Kidney epithelial cell (primary cell): ENCODE results near the gene FRMD3. TPM values are rescaled to one million over a fixed set of nuclear protein-coding genes. Genes with fewer than 3 reads are reported as not detected.

Experiments
- DNase-seq: peaks from one replicate; pipeline ENCODE4 v3.0.0-alpha.2; 2010; ENCODE audit warnings: low read depth
- H3K27me3 ChIP-seq: 2 replicates; pipeline ENCODE4 v1.6.0; 2011; ENCODE audit warnings: low read length; ENCODE audit not compliant: control insufficient read depth, insufficient read depth
- H3K36me3 ChIP-seq: 2 replicates; pipeline ENCODE4 v1.5.1; 2011; ENCODE audit warnings: low read length; ENCODE audit not compliant: control insufficient read depth, insufficient read depth
- H3K4me3 ChIP-seq: 2 replicates; pipeline ENCODE4 v1.5.1; 2011; ENCODE audit warnings: low read depth, mild to moderate bottlenecking, control low read depth, low read length
- CTCF ChIP-seq: IDR thresholded peaks from 2 replicates; pipeline ENCODE4 v1.5.1; 2011; ENCODE audit warnings: mild to moderate bottlenecking, moderate library complexity, low read length, control low read depth, inconsistent platforms; ENCODE audit not compliant: insufficient read depth, poor library complexity, severe bottlenecking
- total RNA-seq: library from RNA; depleted of rRNA; stranded (reverse); fragments of >200 nt; gene quantifications from 2 replicates; pipeline ENCODE4 v1.2.3, GENCODE V29; 2015

The FRMD3 gene
- total RNA-seq, 1 donor from 2014 or later: 5.2 TPM

GRCh38 chr9:83424831-83425230 lies 113.4 kb downstream of the FRMD3 start:
- H3K4me3 ChIP-seq: no peak overlapping the region
- H3K27me3 ChIP-seq: no peaks in the 10 kb centered on the region
- TF ChIP-seq CTCF: no peak
- no peaks in the 10 kb centered on the region for H3K36me3 ChIP-seq
- no peak for DNase-seq

- no peak for DNase-seq
- Histone ChIP-seq H3K36me3 (no peaks in the 10 kb centered on the region), H3K27me3 (no peaks in the 10 kb centered on the region), H3K4me3 (no peak overlapping the region)
- TF ChIP-seq CTCF: no peak
Measured at GRCh38 chr9:83423815-83424707, 114.1 kb downstream of the FRMD3 start.

- no peak for TF ChIP-seq CTCF
- Histone ChIP-seq H3K27me3 (no peaks in the 10 kb centered on the region), H3K4me3 (no peak overlapping the region), H3K36me3 (no peaks in the 10 kb centered on the region)
- DNase-seq: no peak
Measured at GRCh38 chr9:83422527-83422926, 115.7 kb downstream of the FRMD3 start.

GRCh38 chr9:83420486-83420885 lies 117.7 kb downstream of the FRMD3 start:
- TF ChIP-seq CTCF: no peak
- DNase-seq: no peak
- no peak overlapping the region for H3K4me3 ChIP-seq
- H3K27me3 ChIP-seq: no peaks in the 10 kb centered on the region
- H3K36me3 ChIP-seq: no peaks in the 10 kb centered on the region

- no peaks in the 10 kb centered on the region for H3K36me3 ChIP-seq
- no peak for DNase-seq
- no peaks in the 10 kb centered on the region for H3K27me3 ChIP-seq
- no peak overlapping the region for H3K4me3 ChIP-seq
- TF ChIP-seq CTCF: no peak
Measured at GRCh38 chr9:83419961-83420360, 118.2 kb downstream of the FRMD3 start.

GRCh38 chr9:83418283-83418682 lies 119.9 kb downstream of the FRMD3 start:
- TF ChIP-seq CTCF: no peak
- Histone ChIP-seq H3K27me3 (no peaks in the 10 kb centered on the region), H3K4me3 (no peak overlapping the region), H3K36me3 (no peaks in the 10 kb centered on the region)
- no peak for DNase-seq
